Measurements from ENCODE around the gene MORN5. TPM values are rescaled to one million over a fixed set of nuclear protein-coding genes. Genes with fewer than 3 reads are reported as not detected.
A peak's percentile ranks its signal among the peaks of the same experiment; 100 is the strongest.

MORN5 gene
- total RNA-seq, 4 donors from 2014 or later, result 1.8 TPM; not detected in 3

DNA sequence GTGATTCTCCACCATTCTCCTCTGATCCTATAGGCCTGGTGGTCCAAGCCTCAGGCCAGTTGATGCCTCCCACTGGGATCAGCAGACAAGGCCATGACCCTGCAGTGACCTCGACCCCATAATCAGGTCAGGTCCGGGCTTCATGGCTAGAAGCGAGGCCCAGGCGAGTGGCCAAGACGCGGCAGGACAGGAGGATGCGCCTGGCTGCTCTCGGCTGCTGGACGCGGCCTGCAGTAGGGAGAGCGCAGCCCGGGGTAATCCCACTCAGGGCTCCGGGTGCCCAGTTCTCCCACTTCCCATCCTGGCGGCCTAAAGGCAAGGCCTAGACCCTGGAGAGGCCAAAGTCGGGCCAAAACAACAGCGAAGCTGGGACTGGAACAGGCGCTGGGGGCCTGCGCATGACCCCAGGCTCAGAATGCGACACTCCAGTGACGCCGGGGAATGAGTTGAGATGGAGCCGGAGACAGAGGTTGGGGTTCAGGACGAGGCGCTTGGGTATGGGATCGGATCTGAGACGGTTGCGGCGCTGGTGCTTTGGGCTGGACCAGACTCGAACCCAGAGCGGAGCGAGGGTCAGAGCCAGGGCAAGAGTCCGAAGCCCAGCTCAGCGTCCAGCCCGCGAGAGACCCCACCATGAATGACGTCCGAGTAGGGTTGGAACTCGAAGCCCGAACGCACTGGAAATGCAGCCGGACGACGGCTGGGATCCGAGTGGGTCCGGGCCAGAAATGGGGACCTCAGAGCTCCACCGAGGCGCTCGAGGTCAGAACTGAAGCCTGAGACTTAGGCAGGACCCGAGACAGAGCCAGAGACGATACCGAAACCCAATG lies 65.8 kb downstream of the MORN5 start:
- Histone ChIP-seq H3K4me3 (peak overlapping the region in 1 of 4 donors; percentile 51), H3K4me1 (peaks cover 0 to 55% (median 12%) of the 10 kb centered on the region in 4 donors), H3K27ac (no peak overlapping the region), H3K9me3 (no peaks in the 10 kb centered on the region), H3K27me3 (peaks cover 4 to 98% of the 10 kb centered on the region in 2 donors), H3K36me3 (no peaks in the 10 kb centered on the region)
- DNase-seq (ENCODE audit: low spot score in 2 of 2), result no peak
- 45 to 48% methylated on average over 40 to 49 of the region's 51 CpGs for WGBS, 2 donors
- TF ChIP-seq, protein P1, sequence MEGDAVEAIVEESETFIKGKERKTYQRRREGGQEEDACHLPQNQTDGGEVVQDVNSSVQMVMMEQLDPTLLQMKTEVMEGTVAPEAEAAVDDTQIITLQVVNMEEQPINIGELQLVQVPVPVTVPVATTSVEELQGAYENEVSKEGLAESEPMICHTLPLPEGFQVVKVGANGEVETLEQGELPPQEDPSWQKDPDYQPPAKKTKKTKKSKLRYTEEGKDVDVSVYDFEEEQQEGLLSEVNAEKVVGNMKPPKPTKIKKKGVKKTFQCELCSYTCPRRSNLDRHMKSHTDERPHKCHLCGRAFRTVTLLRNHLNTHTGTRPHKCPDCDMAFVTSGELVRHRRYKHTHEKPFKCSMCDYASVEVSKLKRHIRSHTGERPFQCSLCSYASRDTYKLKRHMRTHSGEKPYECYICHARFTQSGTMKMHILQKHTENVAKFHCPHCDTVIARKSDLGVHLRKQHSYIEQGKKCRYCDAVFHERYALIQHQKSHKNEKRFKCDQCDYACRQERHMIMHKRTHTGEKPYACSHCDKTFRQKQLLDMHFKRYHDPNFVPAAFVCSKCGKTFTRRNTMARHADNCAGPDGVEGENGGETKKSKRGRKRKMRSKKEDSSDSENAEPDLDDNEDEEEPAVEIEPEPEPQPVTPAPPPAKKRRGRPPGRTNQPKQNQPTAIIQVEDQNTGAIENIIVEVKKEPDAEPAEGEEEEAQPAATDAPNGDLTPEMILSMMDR (IDR thresholded peaks at IDR 0.05), result no peak
- TF ChIP-seq POLR2A (IDR thresholded peaks at IDR 0.05) (no peak), EP300 (IDR thresholded peaks at IDR 0.05) (no peak)

DNA sequence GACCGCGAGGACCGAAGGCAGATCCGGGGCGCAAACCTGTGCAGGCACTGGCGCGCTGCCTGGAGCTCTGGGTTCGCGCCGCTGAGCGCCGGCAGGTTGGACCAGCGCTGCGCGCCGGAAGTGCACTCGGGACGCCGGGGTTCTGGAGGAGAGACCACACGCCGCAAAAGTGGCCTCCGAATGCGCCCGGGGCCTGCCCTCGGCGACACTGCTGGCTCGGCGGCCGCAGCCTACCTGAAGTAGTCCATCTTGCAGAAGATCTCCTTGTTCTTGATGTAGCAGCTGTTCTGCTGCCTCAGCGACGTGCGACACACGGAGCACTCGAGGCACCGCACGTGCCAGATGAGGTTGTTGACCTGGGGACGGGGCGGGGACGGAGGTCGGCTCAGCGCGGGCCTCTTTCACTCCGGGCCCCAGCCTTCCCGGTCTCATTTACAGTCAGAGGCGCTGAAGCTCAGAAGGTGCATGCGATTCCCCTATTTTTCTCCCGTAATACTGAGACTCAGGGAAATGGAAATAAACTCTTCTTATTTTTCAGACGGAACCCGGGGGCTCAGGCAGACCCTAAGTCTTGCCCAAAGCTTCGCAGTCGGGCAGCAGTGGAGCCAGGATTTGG lies 66.5 kb downstream of the MORN5 start:
- Histone ChIP-seq H3K27me3 (peaks cover 4 to 98% of the 10 kb centered on the region in 2 donors), H3K36me3 (no peaks in the 10 kb centered on the region), H3K27ac (no peak overlapping the region), H3K4me1 (peaks cover 0 to 48% (median 12%) of the 10 kb centered on the region in 4 donors), H3K4me3 (peak overlapping the region in 1 of 4 donors; percentile 51), H3K9me3 (no peaks in the 10 kb centered on the region)
- TF ChIP-seq, protein P1 (IDR thresholded peaks at IDR 0.05), result no peak
- TF ChIP-seq POLR2A (IDR thresholded peaks at IDR 0.05) (no peak), EP300 (IDR thresholded peaks at IDR 0.05) (no peak)
- DNase-seq (ENCODE audit: low spot score in 2 of 2), result no peak
- WGBS, 2 donors, result 25 to 47% methylated on average over 45 to 51 of the region's 51 CpGs

GRCh38 chr9:122226758-122227574 lies 67.3 kb downstream of the MORN5 start:
- Histone ChIP-seq H3K36me3 (no peaks in the 10 kb centered on the region), H3K9me3 (no peaks in the 10 kb centered on the region), H3K4me1 (peaks cover 0 to 46% (median 12%) of the 10 kb centered on the region in 4 donors), H3K27me3 (peaks cover 4 to 98% of the 10 kb centered on the region in 2 donors), H3K4me3 (peak overlapping the region in 1 of 4 donors; percentile 51), H3K27ac (no peak overlapping the region)
- no peak for DNase-seq (ENCODE audit: low spot score in 2 of 2)
- no peak for TF ChIP-seq POLR2A (IDR thresholded peaks at IDR 0.05)
- TF ChIP-seq, protein P1 (IDR thresholded peaks at IDR 0.05), result no peak
- TF ChIP-seq EP300 (IDR thresholded peaks at IDR 0.05), result no peak
- whole genome bisulfite sequencing, 2 donors, result 24 to 25% methylated on average over 41 to 42 of the region's 59 CpGs

DNA sequence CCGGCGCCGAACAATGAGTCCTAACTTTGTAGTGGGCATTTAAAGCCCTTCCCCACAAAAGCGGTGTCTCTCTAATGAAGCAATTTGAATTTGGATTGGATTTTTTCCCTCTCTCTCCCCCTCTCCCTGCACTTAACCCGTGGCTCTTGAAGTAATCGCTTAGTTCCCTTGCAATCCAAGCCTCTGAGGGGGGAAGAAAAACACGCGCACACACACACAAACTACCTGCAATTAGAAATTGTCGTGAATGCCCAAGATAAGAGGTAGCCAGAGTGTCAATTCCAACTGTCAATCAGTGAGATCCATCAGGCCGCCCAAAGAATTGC lies 67.8 kb downstream of the MORN5 start:
- Histone ChIP-seq H3K27me3 (peaks cover 4 to 97% of the 10 kb centered on the region in 2 donors), H3K9me3 (no peaks in the 10 kb centered on the region), H3K4me1 (peaks cover 0 to 46% (median 12%) of the 10 kb centered on the region in 4 donors), H3K4me3 (peak overlapping the region in 2 of 4 donors; percentile 35 to 51), H3K27ac (no peak overlapping the region), H3K36me3 (no peaks in the 10 kb centered on the region)
- TF ChIP-seq EP300 (IDR thresholded peaks at IDR 0.05) (no peak), POLR2A (IDR thresholded peaks at IDR 0.05) (no peak)
- TF ChIP-seq, protein P1 (IDR thresholded peaks at IDR 0.05), result no peak
- DNase-seq (ENCODE audit: low spot score in 2 of 2), result no peak
- WGBS, 2 donors, result 18 to 34% methylated on average over 10 of the region's 10 CpGs

Measured in tibial nerve (tissue), 4 donors.